B cell (primary cell): ENCODE measurements around the gene ST6GAL2.

Experiments
- EZH2 ChIP-seq: IDR thresholded peaks from 2 replicates; pipeline ENCODE4 v1.6.1; 2012; ENCODE audit warnings: borderline replicate concordance, low read depth, mild to moderate bottlenecking, moderate library complexity, low read length; ENCODE audit not compliant: insufficient read depth, poor library complexity, severe bottlenecking
- TF ChIP-seq, protein P1 (sequence below): fragments of 200-600 bp; IDR thresholded peaks from one replicate; pipeline ENCODE4 v1.8.0; 2022; ENCODE audit warnings: antibody characterized with exemption, mild to moderate bottlenecking

GRCh38 chr2:106919012-106919411, 33.0 kb upstream of the ST6GAL2 start:
- TF ChIP-seq, protein P1, sequence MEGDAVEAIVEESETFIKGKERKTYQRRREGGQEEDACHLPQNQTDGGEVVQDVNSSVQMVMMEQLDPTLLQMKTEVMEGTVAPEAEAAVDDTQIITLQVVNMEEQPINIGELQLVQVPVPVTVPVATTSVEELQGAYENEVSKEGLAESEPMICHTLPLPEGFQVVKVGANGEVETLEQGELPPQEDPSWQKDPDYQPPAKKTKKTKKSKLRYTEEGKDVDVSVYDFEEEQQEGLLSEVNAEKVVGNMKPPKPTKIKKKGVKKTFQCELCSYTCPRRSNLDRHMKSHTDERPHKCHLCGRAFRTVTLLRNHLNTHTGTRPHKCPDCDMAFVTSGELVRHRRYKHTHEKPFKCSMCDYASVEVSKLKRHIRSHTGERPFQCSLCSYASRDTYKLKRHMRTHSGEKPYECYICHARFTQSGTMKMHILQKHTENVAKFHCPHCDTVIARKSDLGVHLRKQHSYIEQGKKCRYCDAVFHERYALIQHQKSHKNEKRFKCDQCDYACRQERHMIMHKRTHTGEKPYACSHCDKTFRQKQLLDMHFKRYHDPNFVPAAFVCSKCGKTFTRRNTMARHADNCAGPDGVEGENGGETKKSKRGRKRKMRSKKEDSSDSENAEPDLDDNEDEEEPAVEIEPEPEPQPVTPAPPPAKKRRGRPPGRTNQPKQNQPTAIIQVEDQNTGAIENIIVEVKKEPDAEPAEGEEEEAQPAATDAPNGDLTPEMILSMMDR: no peak
- no peak for TF ChIP-seq EZH2
